DOHH2 (cell line): ENCODE measurements around the gene HSD11B1.

Experiments
- CTCF ChIP-seq: fragments of 200-600 bp; sonication (generic); IDR thresholded peaks from one replicate; pipeline ENCODE4 v1.5.1; 2014; ENCODE audit warnings: antibody characterized with exemption, mild to moderate bottlenecking, low read depth, low read length; ENCODE audit not compliant: poor library complexity, severe bottlenecking
- EZH2phosphoT487 ChIP-seq: fragments of 200-600 bp; sonication (generic); IDR thresholded peaks from 2 replicates; pipeline ENCODE4 v1.6.1; 2017; ENCODE audit warnings: borderline replicate concordance, mild to moderate bottlenecking, antibody characterized with exemption, low read length, moderate library complexity, mixed read lengths

- TF ChIP-seq CTCF, result no peak
- TF ChIP-seq EZH2phosphoT487, result no peak
Observed at GRCh38 chr1:209749670-209750323, 45.2 kb downstream of the HSD11B1 start.
